ENCODE results near the gene PFN1.

DNA sequence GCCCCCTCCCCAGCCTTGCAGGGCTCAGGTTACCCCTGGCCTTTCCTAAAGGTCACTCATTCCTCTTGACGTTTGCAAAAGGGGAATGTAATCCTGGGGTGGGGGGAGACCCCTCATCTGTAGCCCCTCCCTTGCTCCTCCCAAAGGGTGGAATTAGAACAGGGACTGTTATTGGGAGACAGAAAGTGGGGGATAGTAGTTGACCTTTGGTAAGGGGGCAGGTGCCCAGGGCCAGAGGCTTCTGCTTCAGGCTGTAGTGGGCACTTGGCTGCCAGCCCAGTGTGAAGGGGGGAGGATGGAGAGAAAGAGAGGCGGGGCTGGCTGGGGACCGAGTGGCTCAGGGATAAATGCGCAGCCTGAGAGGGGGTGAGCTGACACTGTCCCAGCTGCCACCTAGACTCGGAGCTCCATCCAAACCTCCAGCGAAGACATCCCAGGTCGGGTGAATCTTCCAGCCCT, 2.4 kb upstream of the PFN1 start, which contains the start of gene ENO3:
- TF ChIP-seq POLR2AphosphoS5 (IDR thresholded peaks at IDR 0.05; ENCODE audit: insufficient read depth in 1 of 2, low read depth in 1 of 2): no peak
- TF ChIP-seq POLR2A (IDR thresholded peaks at IDR 0.05): no peak
- TF ChIP-seq, protein P1, sequence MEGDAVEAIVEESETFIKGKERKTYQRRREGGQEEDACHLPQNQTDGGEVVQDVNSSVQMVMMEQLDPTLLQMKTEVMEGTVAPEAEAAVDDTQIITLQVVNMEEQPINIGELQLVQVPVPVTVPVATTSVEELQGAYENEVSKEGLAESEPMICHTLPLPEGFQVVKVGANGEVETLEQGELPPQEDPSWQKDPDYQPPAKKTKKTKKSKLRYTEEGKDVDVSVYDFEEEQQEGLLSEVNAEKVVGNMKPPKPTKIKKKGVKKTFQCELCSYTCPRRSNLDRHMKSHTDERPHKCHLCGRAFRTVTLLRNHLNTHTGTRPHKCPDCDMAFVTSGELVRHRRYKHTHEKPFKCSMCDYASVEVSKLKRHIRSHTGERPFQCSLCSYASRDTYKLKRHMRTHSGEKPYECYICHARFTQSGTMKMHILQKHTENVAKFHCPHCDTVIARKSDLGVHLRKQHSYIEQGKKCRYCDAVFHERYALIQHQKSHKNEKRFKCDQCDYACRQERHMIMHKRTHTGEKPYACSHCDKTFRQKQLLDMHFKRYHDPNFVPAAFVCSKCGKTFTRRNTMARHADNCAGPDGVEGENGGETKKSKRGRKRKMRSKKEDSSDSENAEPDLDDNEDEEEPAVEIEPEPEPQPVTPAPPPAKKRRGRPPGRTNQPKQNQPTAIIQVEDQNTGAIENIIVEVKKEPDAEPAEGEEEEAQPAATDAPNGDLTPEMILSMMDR (IDR thresholded peaks at IDR 0.05): no peak
